Superior temporal gyrus (tissue), 1 donor: Measurements from ENCODE around the gene NACC2.
A peak's percentile ranks its signal among the peaks of the same experiment; 100 is the strongest.

Experiments used
- DNase-seq: peaks from one replicate; pipeline ENCODE4 v3.0.0-alpha.2; 2016; ENCODE audit errors: extremely low spot score

The NACC2 gene

GRCh38 chr9:136057236-136058081, 37.6 kb downstream of the NACC2 start:
- DNase-seq: no peak

- DNase-seq: no peak
Observed at GRCh38 chr9:136056546-136057235, 38.4 kb downstream of the NACC2 start.

DNA sequence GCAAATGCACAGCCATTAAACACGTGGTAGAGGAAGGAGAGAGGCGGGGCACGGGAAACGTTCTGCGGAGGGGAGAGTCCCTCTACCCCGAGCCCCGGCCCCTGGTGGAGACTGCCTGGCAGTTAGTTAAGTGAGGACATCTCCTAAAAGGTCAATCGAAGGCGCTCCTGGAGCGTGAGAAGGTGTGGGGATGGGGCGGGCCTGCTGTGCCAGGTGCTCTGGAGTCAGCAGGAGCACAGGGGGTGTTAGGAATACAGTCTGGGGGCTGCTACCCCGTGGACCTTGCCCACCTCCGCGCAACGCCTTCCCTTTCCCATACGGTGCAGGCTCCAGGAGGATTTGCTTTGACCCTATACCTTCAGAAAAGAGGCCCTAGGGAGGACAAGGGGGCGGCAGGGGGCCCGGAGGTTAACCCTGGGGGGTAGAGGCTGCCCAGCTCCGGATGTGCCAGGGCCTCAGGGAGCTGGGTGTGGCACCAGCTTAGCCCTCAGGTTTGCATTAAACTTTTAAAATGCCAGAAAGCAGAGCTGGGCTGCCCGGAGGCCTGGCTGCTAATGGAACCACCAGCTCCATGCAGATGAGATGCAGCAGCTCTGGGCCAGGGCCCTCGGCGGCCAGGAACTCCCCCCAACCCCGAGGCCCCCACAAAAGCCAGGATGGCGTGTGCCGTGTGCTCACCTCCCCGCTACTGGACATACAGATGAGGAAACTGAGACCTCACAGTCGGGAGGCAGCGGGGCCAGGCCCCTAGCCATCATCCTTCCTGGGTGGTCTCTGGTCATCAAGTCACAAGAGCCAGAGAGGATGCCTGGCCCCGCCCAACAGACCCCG, 39.2 kb downstream of the NACC2 start:
- no peak for DNase-seq

DNA sequence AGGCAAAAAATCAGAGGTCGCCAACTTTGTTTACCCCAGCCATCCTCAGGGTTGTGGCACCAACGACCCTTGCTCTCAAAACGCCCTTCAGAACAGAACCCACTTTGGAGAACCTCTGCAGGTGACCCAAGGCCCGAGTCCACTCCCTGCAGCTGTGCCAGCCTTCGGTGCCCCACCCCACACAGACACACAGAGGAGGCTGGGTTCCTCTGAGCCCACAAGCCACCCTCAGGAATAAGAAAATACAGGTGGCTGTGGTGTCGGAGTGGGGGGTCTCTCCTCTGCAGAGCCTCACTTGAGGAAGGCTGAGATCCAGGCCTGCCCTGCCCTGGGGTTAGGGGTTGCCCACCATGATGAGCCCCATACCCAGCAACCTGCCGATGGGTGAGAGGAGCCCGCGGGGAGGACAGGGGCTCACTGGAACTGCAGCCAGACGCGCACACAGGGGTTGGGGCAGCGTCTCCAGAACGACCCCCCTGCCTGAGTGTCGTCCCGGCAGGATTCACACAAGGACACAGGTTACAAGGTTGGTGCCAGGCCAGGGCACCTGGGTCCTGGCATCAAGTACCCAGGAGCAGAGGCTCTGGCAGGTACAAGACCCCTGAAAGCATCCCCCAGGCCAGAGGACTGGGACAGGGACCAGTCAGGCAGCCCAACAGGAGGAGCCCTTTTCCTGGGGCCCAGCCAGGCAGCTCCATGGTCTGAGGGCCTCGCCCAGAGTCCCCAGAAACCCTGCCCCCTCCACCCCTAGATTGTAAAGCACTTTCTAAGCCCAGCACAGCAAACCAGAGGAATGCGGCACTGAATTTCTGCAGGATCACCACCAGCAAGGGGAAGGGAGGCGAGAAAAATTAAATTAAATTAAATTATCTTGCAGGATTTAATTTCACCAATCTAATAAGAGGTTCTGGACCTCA, 40.0 kb downstream of the NACC2 start:
- DNase-seq: no peak

DNA sequence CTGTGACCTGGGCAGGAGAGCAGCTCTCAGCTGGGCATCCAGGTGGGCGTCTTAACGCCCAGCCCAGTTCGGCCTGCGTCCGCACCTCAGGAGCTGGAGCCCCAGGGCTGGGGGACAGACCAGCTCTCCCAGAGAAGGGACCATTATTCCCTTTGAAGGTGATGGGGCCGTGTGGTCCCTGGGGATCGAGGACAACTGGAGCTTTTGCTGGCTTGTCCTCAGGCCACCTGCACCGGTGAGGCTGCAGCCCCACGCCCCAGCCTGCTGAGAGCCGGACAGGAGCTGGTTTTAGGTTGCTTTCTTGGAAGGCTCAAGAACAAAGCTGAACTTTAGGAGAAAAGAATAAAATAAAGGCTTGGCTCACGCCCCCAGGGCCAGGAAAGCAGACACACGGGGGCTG, 40.9 kb downstream of the NACC2 start:
- DNase-seq: no peak

GRCh38 chr9:136053757-136054142, 41.3 kb downstream of the NACC2 start:
- no peak for DNase-seq

DNA sequence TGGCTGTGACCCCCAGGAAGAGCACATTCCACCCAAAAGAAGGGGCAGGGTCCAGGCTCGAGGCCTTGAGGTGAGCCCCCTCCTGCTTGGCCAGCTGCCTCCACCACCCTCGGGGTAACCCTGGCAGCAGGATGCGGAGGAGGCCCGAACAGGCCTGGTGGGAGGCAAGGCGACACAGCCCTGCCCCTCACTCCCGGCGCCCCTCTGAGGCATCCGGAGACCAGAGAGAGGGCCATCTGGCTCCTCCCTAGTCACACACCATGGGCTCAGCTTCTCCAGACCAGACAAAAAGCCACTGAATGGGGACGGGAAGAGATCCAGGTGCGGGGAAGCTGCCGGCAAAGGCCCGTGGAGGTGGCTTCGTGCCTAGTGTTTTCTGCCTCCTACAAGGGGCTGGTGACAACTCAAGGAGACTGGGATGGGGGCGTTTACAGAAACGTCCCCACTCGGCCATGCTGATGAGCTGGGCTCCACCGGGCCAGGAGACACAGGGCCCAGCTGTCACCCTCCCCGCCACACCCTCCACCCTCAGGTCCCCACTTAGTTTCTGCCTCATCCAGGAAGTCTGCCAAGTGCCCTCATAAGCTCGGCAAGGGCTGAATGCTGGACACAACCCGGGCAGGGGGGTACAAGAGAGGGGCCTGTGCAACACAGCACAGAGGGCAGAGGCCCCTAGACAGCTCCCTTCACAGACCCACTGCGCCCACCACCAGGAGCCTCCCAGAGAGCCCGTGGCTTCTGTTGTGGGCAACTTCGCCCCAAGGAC, 41.9 kb downstream of the NACC2 start:
- DNase-seq: no peak

GRCh38 chr9:136052472-136052880, 42.6 kb downstream of the NACC2 start:
- no peak for DNase-seq

DNA sequence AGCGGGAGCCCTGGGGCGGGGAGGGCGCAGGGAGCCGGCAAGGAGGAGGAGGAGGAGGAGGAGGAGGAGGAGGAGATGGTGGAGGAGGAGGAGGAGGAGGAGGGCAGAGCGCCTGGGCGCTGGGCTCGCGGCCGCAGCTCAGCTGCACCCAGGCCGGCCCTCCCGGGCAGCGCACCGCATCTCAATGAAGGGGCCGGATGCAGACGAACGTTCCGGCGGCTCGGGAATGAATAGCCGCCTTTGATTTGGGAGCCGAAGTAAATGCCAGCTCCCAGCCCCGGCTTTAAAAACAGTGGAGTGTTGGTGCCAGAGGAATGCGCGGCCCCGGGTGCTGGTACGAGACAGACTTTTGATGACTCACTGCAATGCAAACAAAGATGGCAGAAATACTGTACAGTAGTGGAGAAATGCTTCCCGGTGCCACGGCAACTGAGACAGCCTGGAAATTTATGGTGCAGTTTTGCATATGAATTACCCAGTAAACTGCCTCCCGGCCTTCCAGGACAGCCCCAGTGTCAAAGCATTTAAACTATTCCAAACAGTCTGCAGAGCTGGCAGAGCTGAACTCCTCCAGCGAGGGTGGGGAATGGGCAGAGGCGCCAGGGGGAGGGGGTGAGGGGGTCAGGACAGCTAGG, 43.1 kb downstream of the NACC2 start:
- peak; percentile 95 for DNase-seq

DNA sequence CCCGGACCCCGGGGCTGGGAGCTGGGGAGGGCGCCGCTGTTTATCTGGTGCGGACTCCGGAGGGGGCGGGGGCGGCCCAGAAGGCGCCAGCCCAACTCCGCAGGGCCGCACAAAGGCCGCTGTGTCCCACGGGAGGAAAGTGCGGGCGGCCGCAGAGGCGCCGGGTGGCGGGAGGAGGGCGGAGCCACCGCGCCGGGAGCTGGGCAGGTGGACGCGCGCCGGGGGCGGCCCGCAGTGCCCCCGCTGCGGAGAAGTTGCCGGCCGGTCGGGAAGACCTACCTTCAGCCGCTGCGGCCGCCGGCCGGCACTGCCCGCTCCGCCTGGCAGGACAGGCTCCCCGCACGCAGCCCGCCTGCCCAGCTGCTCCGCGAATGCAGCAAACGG, 43.6 kb downstream of the NACC2 start:
- peak; percentile 65 for DNase-seq

DNA sequence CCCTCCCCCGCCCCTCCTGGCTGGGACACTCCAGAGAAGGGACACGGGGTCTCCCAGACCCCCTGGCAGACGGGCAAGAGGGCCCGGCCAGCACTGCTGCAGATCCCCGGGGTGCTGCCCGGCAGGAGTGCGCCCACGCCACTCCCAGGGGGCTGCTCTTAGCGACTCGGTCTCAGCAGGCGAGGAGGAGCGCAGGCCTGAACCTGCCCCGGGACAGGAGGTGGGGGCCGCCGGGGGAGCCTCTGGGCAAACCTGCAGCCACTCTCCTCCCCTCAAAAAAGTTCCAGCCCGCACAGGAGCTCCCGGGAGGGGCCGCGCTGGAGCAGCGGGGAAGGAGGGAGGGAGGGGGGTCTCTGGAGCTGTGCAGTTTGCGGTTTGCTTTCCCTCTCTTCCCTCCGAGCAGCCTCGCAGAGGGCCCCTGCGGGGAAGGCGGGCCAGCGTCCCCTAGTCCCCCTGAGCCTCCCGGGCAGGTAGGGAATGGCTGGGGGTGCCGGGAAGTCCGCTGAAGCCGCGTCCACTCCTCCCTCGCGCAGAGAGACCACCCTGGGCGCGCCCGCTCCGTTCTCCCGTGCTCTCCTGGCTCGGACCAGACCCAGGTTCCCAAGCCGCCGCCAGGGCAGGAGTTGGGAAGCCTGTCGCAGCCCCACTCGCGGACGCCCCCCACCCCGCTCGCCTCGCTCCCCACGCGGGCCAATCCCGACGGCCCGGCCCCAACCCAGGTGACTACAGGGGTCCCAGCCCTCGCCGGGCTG, 44.2 kb downstream of the NACC2 start:
- no peak for DNase-seq

GRCh38 chr9:136050266-136050700, 44.8 kb downstream of the NACC2 start:
- no peak for DNase-seq

DNA sequence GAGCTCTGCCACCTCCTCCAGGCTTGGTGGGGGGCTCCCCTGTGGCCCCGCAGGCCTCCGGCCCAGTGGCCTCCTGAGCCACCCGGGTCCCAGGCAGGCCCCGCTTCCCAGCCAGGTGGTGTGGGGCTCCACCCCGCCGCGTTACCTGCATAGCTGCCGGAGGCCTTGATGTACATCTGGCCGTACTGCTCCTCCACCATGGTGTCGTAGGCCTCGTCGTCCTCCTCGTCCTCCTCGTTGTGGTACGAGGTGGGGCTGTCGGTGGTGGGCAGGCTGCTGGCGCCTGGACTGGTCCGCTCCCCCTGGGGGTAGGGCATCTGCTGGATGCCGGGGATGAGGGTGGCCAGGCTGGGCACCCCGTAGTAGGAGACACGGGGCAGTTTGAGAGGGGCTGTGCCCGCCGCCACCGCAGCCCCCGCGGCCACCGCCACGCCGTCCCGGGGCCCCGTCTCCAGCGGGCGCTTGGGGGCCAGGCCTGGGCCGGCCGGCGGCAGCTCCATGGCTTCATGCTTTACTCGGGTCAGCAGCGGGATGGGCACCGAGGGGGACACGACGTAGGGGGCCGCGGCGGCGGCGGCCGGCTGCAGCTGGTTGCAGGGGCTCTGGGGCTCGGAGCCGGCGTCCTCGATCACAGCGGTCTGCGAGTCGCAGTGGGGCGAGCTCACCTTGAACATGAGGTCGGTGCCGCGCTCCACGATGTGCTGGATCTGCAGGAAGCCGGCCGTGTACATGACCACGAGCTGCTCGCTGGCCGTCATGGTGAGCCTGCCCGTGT, 45.4 kb downstream of the NACC2 start:
- DNase-seq: no peak

- DNase-seq: no peak
Observed at GRCh38 chr9:136048560-136049411, 46.3 kb downstream of the NACC2 start.

DNA sequence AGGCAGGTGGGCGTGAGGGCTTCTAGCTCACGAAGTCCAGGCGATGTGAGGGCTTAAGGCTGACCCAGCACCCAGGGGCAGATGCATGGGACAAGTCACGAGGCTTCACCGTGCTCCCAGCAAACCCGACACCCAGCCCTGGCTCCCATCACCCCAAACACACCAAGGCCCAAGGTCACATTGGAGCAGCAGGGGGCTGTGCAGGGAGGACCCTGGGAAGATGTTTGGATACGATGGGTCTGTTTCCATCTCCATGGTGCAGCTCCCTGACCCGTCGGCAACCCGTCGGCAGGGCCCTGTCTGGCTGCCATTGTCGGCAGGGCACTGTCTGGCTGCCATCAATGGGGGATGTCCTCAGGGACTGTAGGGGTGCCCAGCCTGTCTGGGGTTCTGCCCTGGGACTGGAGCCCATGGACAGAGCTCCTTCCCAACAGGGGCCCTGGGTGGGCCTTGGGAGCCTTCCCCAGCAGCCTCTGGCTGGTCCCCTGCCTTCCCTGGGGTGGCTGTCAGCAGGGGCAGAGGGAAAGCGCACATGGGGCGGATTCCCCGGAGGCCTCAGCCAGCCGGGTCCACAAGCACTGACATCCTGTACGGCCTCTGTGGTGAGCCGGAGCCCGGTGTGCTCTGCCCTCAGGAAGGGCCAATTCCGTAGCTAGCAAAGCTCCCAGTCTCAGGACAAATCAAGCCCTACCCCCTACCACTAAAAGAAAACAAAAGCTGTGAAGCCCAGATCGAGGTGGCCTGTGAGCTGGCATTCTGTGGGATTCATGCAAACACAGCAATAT, 47.1 kb downstream of the NACC2 start:
- no peak for DNase-seq

DNA sequence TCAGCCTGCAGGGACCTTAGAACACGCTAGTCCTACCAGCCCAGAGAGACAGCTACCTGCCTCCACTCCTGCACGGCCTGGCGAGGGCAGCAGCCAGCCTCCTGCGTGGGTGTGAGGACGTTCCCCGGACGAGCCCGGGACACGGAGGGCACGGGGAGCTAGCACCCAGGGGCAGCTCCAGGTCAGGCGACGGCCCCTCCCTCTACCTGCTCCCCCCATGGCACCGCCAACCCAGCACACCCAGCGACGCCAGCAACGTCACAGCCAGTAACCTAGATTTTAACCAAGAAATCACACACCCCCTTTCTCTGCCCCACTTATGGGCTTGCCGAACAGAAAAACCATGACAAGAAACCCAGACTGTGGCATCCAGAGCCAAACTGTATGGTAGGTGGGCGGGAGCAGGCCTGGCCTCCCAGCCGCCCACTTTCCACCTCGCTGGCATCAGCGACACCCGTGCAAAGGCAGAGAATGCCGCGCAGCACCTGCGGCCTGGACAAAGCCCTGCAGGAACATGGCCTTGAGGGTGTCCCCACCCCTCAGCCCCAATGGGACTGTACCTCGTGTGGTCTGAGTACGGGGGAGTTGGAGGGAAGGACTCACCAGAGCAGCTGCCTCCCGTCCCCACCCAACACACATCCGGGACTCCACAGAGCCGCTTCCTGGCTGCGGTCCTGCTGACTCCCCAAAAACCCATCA, 47.9 kb downstream of the NACC2 start:
- no peak for DNase-seq
